Measurements from ENCODE around the gene KCNC3. TPM values are rescaled to one million over a fixed set of nuclear protein-coding genes. Genes with fewer than 3 reads are reported as not detected.

The KCNC3 gene
- total RNA-seq, 1 experiment from 2014 or later, result not detected

DNA sequence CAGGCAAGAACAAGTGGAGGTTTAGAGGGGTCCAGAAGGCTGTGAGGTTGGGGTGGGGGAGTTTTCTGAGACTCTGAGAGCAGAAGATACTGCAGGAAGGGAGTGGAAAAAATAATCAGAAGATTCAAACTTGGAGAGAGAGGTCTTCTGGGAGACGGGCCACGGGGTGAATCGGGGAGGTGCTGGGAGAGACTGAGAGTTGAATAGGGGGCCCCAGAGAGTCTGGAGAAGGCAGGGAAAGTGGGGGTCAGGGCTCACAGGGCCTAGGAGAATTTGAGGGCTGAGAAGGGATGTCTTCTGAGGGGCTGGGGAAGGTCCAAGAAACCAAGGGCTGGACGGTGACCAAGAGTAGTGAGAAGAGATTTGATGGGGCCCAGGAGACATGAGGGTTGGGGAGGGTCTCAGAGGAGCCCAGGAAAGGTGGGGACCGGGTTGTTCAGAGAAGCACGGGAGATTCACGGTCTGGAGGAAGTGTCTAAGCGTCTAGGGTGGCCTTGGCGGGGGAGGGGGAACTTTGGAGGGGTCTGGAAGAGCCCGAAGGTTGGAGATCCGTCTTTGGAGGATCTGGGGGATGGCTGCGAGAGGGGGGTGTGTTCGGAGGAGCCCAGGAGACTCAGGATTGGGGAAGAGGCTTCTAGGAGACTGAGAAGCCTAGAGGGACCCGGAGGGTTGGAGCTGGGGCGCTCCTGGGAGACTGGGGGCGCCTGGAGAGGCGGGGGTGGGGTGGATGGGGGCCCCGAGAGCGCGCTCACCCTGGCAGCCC, 1.5 kb downstream of the KCNC3 start:
- no peak for DNase-seq (ENCODE audit: low read depth)

DNA sequence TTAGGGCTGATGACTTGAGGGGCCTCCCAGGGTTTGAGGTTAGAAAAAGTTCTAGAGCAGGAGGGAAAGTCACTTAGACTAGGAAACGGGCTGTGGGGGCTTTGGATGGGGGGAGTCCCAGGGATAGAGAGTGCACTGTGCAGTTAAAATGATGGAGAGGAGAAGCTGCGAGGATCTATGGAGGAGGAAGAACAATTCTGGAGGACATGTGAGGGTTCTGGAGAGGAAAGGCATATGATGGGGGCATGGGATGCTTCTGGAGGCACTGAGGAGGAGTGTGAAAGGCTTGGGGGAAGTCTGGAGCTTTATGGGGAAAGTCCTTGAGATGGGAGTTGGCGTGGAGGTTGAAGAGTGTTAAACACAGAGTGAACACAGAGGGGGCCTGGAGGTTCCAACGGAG, 2.2 kb downstream of the KCNC3 start:
- no peak for DNase-seq (ENCODE audit: low read depth)

- DNase-seq (ENCODE audit: low read depth), result no peak
Observed at GRCh38 chr19:50326101-50326664, 3.0 kb downstream of the KCNC3 start.

DNA sequence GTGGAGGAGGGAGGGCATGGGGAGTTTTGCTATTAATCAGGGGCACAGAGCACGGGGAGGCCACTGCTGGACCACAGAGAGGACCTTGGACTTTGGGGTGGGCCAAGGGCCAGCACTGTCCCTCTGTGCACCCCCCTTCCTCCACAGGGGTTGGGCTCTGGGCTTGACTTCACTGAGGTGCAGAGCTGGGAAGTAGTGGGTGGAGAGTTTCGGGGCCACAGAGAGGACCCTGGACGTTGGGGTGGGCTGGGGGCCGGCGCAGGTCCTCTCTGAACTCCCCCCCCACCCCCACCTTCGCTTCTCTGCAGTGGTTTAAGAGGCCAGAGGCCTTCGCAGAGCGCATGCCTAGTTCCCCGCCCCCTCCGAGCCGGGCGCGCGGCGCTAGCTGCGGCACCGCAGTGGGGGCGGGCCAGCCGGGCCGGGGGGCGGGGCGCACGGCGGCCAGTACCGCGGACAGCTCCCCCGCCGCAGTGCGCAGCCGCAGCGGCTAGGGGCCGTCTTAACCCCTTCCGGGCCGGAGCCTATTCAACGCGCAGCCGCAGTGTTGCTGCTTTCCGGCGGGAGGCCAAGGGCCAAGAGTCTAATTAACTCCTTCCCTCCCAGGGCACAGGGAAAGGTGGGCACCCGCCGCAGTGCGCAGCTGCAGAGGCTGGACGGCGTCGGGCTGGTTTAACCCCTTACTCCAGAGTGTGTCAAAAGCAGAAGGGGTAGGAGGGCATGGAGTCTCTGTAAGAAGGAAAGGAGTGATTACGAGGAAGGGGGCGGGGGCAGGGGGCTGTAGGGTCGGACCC, 3.7 kb downstream of the KCNC3 start:
- peak; percentile 15 for DNase-seq (ENCODE audit: low read depth)

GRCh38 chr19:50324331-50324730, 4.8 kb downstream of the KCNC3 start:
- DNase-seq (ENCODE audit: low read depth), result no peak

DNA sequence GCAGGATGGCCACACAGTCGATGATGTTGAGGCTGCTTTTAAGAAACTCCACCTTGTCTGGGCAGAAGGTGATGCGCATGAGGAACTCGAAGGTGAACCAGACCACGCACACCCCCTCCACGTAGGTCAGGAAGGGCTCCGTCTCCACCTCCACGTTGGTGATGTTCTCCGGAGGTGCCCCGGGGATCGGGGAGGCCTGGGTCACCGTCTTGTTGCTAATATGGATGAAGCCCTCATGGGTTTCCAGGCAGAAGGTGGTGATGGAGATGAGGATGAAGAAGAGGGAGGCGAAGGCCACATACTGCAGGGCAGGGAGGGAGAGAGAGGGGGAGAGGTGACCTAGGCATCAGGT, 5.4 kb downstream of the KCNC3 start:
- DNase-seq (ENCODE audit: low read depth), result no peak

DNA sequence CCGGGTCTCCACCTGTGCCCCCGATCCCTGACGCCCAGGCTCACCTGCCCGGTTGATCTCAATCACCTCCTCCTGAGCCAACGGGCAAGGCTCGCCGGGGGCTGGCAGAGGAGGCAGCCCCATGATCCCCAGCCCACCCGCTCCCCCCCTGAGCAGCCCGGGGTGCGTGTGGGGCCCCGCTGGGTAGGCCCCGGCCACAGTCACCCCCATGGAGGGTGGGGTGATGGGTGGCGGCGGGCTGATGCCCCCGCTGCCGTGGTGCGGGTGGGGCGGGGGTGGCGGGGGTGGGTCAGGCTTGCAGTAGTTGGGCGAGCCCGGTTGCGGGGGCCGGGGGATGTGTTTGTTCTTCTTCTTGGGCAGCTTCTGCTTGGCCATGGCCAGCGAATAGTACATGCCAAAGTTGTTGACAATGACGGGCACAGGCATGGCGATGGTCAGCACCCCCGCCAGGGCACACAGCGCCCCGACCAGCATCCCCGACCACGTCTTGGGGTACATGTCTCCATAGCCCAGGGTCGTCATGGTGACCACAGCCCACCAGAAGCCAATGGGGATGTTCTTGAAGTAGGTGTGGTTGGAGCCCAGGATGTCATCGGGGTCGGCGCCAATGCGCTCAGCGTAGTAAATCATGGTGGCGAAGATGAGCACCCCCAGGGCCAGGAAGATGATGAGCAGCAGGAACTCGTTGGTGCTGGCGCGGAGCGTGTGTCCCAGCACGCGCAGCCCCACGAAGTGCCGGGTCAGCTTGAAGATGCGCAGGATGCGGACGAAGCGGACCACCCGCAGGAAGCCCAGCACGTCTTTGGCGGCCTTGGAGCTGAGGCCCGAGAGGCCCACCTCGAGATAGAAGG, 6.0 kb downstream of the KCNC3 start:
- no peak for DNase-seq (ENCODE audit: low read depth)

DNA sequence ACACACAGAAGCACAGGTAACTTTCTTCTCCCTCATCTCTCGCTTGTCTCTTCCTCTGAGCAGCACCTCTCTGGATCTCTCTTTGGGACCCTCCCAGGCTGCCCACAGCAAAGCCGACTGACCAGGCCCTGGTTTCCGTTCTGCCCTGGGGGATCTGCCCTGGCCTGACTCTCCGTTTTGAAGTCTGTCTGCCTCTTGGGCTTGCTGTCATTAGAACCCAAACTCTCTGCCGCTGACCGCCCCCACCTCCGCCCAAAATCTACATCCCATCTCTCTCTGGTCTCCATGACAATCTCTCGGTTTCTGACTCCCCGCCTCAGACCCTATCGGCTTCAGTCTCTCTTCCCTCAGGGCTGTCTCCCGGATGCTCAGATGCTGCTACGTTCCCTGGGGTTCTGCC, 6.9 kb downstream of the KCNC3 start:
- no peak for DNase-seq (ENCODE audit: low read depth)

- no peak for DNase-seq (ENCODE audit: low read depth)
Observed at GRCh38 chr19:50321831-50322230, 7.3 kb downstream of the KCNC3 start.

- DNase-seq (ENCODE audit: low read depth), result no peak
Observed at GRCh38 chr19:50320596-50320995, 8.6 kb downstream of the KCNC3 start.

DNA sequence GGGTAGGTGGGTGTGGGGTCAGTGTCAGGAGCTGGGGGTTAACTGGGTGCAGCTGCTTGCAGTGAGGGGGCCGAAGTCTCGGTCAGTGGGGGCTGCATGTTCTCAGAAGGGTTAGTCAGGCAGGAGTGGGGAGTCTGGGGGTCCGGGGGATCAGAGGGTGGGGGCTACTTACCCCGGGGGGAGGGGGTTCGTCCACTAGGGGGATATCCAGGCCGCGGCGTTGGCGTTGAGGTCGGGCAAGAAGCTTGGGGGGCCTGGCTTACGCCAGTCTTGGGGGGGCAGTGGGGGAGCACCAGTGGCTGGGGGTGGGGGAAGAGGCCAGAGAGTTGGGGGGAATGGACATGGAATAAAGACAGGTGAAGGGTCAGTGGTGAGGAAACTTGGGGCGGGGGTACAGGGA, 9.1 kb downstream of the KCNC3 start:
- DNase-seq (ENCODE audit: low read depth), result no peak

DNA sequence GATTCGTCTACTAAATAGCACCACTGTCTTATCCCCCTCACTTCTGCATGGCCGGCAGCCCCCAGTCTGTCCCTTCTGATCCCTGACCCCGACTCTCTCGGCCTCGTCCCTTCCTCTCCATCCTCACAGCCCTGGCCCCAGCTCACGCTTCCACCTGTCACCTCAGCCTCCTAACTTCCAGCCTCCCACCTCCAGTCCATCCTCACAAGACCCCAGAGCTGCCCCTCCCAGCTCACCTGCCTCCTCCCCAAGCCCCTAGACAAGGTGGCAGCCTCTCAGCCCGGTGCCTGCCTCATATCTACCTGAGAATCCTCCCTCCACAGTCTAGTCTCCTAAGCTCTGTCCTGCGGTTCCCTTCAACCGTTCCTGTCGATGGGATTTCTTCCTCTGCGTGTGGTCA, 10.0 kb downstream of the KCNC3 start:
- no peak for DNase-seq (ENCODE audit: low read depth)

DNA sequence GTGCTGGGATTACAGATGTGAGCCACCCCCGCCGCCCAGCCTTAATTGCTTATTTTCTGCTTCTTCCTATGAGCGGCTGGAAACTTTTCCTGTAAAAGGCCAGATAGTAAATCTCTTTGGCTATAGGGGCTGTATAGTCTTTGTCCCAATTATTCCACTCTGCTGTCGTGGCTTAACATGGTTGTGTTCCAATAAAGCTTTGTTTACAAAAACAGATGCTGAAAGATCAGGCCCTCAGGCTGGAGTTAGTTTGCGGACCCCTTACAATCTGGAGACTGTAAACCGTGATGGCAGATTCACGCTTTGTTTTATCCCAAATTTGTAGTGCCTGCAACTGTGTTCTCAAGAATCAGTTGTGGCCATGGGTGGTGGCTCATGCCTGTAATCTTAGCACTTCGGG, 10.7 kb downstream of the KCNC3 start:
- no peak for DNase-seq (ENCODE audit: low read depth)

DNA sequence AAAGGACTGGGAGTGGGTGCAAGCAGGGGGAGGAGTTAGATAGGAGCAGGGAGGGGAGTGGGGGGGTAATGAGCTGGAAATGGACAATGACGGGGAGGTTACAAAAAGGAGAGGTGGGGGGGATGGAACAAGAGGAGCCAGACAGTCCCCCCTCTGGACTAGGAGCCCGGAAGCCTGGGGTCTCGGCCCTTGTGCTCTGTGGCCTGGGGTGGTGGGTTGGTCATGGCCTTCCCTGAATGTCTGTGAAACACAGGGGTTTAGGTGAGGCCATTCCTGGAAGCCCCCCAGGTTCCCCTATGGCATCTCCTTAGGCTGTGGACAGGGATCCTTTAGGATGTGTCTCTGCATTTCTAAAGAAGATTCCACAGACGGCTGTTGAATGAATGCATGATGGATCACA, 12.1 kb downstream of the KCNC3 start:
- no peak for DNase-seq (ENCODE audit: low read depth)

- peak; percentile 35 for DNase-seq (ENCODE audit: low read depth)
Observed at GRCh38 chr19:50315773-50316448, 13.3 kb downstream of the KCNC3 start.

- no peak for DNase-seq (ENCODE audit: low read depth)
Observed at GRCh38 chr19:50314724-50315708, 14.2 kb downstream of the KCNC3 start.

GRCh38 chr19:50313812-50314536, 15.2 kb downstream of the KCNC3 start:
- no peak for DNase-seq (ENCODE audit: low read depth)

DNA sequence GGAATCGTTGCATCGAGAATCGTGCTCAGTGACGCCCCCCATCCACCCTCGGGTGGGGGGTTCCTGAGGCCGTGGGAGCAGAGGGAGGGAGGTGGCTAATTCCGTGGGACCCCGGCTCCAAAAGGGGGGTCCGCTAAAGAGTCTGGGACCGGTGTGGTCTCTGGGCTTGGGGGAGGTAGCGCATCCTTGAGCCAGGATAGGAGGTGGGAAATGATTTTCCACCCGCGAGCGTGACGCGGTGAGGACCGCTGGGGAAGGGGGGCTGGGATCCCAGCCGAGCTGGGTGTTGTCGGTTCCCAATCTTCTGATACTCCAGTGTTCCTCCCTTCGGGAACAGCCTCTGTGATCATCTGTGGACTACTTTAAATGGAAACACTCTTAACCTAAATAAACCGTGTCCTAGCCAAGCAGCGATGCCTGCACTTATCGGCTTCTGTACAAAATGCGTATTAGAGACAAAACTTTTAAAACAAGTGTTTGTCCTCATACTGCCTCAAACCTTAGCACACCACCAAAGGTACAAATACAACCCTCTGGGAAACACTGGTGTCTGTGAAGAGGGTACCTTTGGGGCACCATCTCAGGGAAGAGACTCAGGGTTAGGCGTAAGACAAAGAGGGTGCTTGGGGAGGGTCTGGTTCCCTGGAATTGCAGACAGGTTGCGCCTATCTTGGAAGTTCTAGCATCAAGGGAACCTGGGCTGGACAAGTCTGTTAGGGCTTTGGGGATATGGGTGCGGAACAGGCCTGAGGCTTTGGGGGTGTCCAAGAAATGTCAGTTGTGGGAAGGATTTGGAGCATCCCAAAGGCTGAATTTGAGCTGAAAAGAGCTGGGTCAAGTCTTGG, 16.0 kb downstream of the KCNC3 start:
- no peak for DNase-seq (ENCODE audit: low read depth)

Data from M059J (cell line).